AG08395 (cell line): Measurements from ENCODE around the gene TMEM258.

Source experiments
- DNase-seq: peaks from one replicate; pipeline ENCODE4 v3.0.0; 2012; ENCODE audit warnings: mixed read lengths, low spot score

The TMEM258 gene

GRCh38 chr11:61757213-61757862 lies 35.1 kb downstream of the TMEM258 start:
- DNase-seq = no peak

- DNase-seq = no peak
These were observed 35.8 kb downstream of the TMEM258 start for GRCh38 chr11:61756452-61757212.

GRCh38 chr11:61756147-61756451 lies 36.3 kb downstream of the TMEM258 start:
- DNase-seq = no peak

GRCh38 chr11:61754534-61755482 lies 37.6 kb downstream of the TMEM258 start:
- no peak for DNase-seq

- DNase-seq = no peak
These were observed 38.7 kb downstream of the TMEM258 start for GRCh38 chr11:61753672-61754071.

- DNase-seq = no peak
These were observed 39.4 kb downstream of the TMEM258 start for GRCh38 chr11:61752925-61753521.

- peak; percentile 70 for DNase-seq
These were observed 40.1 kb downstream of the TMEM258 start, which contains the start of gene MYRF for GRCh38 chr11:61752117-61752924. Gene MYRF, plus strand, starts transcription at chr11:61752636. Its CDS starts 109 bp downstream, at chr11:61752745.

GRCh38 chr11:61751384-61751783 lies 41.0 kb downstream of the TMEM258 start:
- DNase-seq = no peak

- DNase-seq = no peak
These were observed 41.6 kb downstream of the TMEM258 start for GRCh38 chr11:61750631-61751273.

GRCh38 chr11:61749591-61750217 lies 42.7 kb downstream of the TMEM258 start:
- DNase-seq = no peak

GRCh38 chr11:61747967-61748285 lies 44.5 kb downstream of the TMEM258 start:
- no peak for DNase-seq

- DNase-seq = peak; percentile 87
These were observed 45.0 kb downstream of the TMEM258 start for GRCh38 chr11:61747192-61747966.

GRCh38 chr11:61746442-61747191 lies 45.8 kb downstream of the TMEM258 start:
- no peak for DNase-seq

- no peak for DNase-seq
These were observed 46.5 kb downstream of the TMEM258 start for GRCh38 chr11:61745781-61746441.

- no peak for DNase-seq
These were observed 47.7 kb downstream of the TMEM258 start for GRCh38 chr11:61744609-61745156.

- DNase-seq = no peak
These were observed 48.2 kb downstream of the TMEM258 start for GRCh38 chr11:61744181-61744580.

- DNase-seq = no peak
These were observed 48.8 kb downstream of the TMEM258 start for GRCh38 chr11:61743486-61744095.

GRCh38 chr11:61742391-61742790 lies 50.0 kb downstream of the TMEM258 start:
- no peak for DNase-seq
